SKM-1 treated with dmso at 0.1 percent for 144 hours (cell line): Measurements from ENCODE around the gene ABCA5.
"Not testable (repeated sequence)": the region's sequence is repeated elsewhere in the genome, so short reads cannot be mapped to it uniquely, and the experiment has no call there.

ENCODE experiments used
- DNase-seq: peaks from one replicate; lab custom pipeline; 2025; ENCODE audit not compliant: unreplicated experiment; lab: John Stamatoyannopoulos, UW

Gene ABCA5

DNA sequence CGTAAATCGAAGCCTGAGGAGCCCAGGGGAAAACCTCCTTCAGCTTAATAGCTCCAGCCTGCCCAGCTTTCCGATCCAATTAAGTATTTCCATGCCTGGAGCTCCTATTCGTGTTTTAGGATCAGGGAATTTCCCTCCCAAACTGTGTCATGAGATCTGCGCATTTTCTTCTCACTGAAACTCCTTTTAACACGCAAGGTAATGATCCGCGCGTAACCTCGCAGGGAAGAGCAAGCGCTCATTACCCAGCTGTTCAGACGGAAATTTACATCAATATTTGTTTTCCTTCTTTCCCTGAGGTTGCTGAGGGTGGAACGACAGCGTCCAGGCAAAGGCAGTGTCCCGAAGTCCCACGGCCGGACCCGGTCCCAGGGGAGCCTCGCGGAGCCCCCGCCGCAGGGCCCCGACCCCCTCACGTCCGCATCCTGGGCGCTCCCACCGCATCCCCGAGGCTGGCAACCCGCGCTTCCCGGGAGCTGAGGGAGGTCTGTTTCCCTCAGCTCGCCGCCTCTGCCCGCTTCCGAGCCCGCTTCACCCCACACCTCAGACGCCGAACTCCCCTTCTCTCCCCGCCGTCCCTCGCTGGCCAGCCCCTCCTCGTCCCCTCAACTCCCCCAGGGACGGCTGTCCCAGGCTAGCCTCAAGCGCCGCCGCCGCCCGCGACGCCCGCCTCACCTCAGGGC lies 415 bp downstream of the ABCA5 start:
- no peak for DNase-seq

DNA sequence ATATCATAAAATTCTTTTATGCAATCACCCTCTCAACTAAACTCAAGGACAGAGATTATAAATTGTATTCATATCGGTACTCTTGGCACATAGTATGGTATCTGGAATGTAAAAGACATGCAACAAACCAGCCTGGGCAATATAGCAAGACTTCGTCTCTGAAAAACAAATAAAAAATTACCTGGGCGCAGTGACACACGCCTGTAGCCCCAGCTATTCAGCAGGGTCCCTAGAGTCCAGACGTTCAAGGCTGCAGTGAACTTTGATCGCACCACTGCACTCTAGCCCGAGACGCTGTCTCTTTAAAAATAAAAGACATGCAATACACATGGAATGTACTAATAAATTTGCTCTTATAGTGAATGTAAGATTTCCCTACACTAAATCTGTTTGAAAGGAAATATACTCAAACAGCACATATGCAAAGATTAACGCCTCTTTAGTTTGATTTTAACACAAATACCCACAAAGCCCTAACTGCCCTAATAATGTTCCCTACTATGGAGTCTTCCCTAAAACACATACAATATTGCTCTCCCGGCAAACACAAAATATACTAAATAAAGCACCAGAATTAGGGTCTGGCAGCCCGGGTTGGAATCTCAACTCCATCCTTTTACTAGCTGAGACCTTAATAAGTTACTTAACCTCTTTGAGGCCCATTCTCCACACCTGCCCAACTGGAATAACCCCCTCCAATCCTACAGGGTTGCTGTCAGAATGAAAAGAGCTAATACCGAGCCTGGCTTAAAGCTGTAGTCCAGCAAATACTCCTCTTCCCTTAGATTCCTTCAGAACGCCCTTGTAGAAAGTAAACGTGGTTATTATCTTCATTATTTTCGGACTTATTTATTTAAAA lies 1.2 kb downstream of the ABCA5 start:
- DNase-seq, result no peak

DNA sequence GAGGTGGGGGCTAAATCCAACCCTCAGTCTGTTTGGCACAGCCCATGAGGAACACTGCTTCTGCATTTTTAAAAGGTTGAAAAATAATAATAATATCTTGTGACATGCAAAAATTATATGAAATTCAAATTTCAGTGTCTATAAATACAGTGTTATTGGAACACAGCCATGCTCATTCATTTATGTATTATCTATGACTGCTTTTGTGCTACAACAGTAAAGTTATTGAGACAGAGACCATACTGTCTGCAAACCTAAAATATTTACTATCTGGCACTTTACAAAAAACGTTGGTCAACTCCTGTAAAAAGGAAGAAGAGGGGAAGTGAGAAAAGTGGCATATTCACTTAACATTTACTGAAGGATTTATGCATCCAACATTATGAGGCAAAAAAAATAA lies 3.1 kb downstream of the ABCA5 start:
- DNase-seq, result no peak

DNA sequence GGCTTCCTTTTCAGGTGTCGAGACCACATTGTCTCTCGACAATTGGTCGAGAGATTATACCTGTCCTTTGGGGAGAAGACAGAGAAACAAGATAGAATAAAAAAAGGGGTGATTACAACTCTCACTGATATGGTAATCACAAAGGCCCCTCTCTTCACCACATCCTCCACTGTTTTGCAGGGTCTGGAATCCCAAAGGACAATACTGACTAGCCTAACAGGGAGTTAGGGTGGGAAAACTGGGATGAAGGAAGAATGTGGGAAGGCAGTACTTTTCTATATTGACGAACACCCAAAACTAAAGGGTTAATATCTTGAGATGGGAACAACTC lies 6.1 kb downstream of the ABCA5 start:
- DNase-seq, result no peak

DNA sequence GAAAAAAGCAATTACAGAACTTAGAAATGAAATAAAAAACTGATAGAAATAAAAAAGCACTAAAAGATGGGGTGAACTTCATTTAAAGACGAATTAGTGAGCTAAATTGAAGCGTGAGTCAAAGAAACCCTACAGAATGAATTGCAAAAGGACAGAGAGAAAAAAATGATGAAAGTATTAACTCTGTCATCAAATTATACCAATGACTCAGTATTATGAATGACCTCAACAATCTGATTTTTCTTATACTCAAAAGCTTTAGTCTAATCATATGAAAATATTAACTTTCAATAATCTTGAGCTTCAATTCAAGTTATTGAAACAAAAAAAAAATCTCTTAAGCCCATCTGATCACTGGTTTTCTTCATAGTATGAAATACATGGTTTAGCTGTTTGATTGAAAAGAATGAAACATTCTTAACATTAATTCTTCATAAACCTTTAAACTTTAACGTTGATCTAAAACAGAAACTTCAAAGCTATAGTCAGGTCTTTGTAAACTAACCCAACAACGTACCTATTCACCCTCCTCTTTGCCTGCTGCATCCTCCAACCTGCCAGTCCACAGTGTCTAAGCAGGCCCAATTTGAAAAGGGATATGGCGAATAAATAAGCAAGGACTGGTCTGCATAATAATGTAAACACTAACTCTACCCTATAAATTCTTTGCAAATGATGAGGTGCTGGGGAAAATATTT lies 6.6 kb downstream of the ABCA5 start:
- no peak for DNase-seq

DNA sequence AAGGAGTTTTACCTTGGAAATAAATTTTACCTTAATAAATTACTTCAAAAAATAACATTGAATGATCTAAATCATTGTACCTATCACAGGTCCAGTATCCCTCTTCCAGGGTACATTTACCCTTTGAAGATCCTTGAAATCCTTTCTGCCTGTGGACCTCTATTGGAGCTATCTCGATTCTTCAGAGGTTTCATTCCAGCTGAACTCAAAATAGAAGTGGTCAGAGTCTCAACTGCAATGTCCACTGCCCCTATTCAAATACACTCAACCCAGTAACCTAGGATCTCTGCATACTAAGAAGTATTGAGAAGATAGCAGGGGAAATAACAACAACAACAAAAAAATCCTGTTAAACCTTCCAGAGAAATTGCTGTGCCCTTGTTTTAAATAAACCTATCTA lies 9.3 kb downstream of the ABCA5 start:
- no peak for DNase-seq

DNA sequence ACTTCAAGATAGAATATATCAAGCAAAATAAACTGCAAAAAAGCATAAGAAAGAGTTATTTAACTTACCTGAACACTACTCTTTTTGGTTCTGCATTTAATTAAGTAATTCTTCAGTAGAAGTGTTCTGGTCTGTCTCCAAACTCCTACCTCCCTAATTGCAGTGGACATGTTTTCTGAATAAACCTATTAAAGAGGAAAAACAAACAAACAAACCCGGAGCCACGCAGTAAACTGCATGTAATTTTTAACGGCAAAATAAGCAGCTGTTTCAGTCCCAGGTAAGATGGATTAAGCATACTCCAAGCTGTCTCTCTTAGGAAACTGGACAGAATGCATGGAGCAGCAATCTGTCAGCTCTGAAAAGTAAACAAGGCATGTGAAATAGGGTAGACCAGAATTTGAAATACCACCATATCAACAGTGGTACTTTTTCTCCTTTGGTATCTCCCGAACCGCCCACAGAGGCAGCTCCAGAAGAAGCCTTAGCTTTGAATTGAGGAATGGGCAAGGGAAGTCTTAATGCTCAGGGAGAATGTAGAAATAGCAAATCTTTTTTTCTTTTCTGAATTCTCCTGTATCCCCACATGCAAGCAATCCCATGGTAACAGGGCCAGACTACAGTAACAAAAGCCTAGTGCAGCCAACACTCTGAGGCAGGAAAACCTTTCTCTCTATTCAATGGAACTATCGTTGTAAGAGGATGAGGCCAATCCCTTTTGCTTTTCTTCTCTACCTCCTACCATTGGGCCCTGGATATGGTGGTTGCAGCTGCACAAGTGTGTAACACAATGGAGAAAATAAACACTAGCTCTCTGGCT lies 12.5 kb downstream of the ABCA5 start:
- DNase-seq, result no peak

DNA sequence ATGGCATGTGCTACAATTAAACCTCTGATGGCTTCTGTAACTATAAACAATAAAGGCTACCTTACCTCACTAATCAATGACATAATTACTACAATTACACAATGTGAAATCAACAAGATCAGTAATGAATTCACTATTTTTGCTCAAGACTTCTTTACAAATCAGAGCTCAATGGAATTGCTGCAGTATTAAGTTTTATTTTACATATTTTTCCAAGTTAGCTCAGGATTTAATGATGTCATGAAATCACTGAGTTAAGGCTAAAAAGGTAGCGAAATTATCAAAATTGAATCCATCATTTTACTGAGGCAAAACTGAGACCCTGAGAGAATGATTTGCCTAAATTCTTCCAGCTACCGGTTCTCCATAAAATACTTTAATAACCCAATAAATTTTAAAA lies 21.8 kb downstream of the ABCA5 start:
- no peak for DNase-seq

DNA sequence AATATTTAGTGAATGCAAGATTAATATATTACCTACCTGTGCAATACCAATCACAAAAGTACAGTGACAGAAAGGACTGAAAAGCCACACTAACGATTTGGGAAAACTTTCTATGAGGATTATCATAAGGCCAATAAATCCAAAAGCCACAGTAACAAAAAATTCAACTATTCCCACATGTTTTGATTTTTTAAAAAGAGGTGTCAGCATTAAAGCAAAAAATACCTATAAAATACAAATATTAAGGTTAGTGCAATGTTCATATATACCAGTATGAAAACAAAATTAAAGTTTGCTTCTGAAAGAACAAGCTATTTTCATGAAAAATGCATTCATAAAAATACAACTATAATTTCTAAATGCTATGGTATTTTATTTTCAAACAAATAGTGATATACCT lies 24.3 kb downstream of the ABCA5 start:
- no peak for DNase-seq

DNA sequence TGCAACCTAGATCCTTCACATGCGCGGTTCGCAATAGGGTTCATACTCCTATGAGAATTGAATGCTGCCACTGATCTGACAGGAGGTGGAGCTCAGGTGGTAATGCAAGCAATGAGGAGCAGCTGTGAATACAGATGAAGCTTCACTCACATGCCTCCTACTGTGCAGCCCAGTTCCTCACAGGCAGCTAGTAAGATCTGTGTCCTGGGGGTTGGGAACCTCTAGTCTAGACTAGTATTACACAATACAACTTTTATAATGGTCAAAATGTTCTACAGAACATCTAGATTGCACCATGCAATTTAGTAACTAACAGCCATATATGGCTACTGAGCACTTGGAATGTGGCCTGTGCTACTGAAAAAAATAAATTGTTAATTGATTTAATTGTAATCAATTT lies 26.7 kb downstream of the ABCA5 start:
- DNase-seq, result no peak

DNA sequence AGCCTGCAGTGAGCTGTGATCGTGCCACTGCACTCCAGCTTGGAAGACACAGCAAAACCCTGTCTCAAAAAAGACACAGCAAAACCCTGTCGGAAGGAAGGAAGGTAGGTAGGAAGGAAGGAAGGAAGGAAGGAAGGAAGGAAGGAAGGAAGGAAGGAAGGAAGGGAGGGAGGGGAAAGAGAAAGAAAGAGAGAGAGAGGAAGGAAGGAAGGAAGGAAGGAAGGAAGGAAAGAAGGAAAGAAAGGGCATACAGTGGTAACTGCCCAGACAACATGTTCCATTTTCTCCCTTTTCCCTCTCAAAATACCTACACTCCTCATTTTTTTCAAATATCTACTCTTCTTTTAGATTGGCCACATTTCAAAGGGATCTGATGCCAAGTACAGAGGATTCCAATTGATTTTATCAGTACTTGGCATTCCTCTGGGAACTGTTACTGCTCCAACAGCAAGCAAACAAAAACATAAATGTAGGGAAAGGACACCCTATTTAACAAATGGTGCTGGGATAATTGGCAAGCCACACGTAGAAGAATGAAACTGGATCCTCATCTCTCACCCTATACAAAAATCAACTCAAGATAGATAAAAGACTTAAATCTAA lies 28.7 kb downstream of the ABCA5 start:
- DNase-seq, result not testable (repeated sequence)

DNA sequence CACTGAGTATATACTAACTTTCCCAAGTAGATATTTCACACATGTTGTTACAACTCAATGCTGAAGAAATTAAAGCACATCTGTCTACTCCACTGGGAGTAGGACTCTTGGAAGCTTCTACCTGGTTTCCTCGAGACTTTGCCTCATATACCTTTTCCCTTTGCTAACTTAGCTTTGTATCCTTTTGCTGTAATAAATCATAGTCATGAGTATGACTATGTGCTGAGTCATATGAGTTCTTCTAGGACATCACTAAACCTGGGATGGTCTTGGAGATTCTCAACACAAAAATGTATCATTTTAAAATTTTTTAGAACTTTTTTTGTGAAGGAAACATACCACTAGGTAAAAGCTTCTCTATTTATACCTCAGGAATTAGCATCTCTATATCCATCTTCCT lies 39.8 kb downstream of the ABCA5 start:
- no peak for DNase-seq

DNA sequence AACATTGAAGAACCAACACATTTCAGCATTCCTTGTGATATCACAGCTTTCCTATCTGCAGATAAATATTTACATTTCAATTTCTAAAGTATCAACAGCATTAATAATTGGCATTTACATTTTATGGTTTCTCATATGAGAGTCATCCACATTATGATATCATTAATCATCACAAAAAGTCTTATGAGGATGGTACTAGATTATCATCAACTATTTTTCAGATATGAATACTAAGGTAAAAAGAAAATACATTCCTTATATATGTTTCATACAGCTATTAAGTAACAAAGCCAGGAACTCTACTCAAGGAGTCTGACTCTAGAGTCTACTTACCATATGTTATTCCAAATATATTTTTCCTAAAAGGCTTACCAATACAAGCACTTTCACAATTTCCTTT lies 40.7 kb downstream of the ABCA5 start:
- no peak for DNase-seq

DNA sequence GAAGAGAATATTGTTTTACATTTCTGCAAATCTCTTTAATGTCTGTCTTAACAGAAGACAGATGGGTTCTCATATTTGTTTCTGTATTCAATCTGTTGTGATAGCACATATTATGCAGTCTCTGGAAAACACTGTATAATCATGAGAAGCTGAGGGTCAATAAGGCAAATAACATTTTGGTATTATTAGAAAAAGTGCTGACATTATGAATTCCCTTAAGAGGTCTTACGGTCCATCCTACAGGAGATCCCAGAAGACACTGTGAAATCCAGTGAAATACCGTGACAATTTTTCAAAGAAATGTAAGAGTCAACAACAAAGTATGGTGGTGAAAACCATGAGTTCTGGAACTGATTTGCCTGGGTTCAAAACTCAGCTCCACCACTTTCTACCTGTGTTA lies 42.3 kb downstream of the ABCA5 start:
- DNase-seq, result no peak

DNA sequence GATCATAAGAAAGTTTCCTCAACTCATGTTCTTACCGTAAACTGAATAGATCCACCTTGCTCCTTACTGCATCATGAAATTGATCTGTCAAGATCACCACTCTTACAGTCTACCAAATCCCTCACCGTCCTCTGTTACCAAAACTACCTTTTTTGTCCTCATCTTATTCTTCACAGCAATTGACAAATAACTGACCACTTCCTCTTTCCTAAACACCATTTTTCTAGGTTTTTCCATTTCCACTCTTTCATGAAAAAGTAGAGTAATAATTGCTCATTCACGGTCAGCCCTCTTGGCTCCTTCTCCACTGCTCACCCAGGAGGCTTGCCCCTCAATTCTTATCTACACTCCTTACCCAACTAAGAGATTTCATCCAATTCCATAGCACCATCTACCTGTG lies 44.9 kb downstream of the ABCA5 start:
- no peak for DNase-seq

DNA sequence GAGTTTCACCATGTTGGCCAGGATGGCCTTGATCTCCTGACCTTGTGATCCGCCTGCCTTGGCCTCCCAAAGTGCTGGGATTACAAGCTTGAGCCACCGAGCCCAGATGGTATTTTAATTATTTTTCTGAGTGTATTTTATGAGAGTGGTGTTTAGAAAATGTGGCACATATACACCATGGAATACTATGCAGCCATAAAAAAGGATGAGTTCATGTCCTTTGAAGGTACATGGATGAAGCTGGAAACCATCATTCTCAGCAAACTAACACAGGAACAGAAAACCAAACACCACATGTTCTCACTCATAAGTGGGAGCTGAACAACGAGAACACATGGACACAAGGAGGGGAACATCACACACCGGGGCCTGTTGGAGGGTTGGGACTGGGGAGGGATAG lies 50.7 kb downstream of the ABCA5 start:
- not testable (repeated sequence) for DNase-seq

DNA sequence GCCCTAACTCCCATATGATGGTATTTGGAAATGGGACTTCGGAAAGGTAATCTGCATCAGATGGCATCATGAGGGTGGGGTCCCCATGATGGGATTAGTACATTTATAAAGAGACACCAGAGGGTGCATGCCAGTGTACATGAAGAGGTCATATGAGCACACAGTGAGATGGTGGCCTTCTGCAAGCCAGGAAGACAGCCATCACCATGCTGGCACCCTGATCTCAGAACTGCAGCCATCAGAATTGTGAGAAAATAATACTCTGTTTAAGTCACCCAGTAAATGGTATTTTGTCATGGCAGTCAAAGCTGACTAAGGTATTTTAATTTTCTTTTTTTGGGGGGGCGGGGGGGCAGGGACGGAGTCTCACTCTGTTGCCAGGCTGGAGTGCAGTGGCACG lies 51.2 kb downstream of the ABCA5 start:
- DNase-seq, result no peak

DNA sequence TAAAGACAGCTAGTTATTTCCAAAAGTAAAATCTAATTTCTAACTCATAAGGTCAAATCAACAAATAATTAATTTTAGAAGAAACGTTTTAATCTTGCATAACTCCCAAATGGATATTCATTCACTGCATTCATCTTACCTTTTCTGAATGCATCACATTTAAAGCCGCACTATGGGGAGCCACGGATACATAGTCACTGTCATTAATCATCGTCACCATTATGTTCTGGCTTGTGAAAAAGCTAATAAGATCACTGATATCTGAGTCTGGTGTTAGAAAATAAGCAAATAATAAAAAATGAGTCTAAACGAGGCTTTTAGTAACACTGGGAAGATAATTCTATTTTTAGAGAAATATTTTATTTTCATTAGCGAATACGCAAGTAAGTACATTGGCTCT lies 55.9 kb downstream of the ABCA5 start:
- DNase-seq, result no peak

DNA sequence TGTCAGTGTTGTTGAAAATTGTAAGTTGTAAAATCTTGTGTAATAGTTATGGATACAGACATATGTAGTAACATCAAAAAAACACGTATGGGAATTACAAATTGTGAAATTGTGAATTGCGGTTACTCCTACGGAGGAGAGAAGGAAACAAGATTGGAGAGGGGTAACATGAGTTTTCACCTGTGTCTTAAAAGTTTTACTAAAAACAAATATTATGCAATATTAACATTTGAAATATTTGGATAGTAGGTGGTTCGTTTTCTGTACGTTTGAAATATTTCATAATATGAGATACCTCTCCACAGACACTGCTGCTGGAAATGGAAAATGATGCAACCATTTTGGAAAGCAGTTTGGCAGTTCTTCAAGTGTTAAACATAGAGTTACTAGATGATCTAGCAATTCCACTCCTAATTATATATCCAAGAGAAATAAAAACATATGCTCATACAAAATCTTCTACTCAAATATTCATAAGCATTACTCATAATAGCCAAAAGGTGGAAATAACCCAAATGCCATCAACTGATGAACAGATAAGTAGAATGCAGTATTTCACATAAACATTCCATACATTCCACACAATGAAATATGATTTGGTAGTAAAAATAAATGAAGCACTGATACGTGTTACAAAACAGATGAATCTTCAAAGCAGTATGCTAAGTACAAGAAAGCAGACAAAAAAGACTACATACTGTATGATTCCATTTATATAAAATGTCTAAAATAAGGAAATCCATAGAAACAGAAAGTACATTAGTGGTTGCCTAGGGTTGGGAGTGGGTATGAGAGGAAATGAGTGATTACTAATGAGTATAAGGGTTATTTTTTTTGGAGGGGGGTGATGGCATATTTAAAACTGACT lies 57.6 kb downstream of the ABCA5 start:
- no peak for DNase-seq

DNA sequence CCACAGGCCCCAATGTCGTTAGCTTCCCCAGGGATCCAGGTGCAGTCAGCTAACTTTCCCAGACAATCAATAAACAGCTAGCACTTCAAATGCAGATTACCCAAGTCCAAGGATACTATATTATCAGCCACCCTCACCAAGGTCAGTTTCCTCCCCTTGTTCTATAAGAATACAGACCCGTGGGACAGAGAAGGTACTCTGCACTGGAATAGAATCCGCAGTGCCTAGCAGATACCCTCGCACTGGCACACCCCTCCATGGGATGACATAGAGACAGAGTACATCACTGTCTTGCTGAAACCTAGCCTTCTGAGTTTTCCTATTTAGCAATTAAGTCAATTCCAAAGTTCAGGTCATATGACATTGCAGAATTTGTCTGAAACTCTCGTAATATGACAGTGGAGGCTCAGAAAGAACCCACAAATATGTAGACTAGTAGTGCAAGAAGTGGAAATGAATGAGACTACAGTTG lies 58.4 kb downstream of the ABCA5 start:
- no peak for DNase-seq
